ENCODE results near the gene NEUROD1. TPM values are rescaled to one million over a fixed set of nuclear protein-coding genes. Genes with fewer than 3 reads are reported as not detected.

NEUROD1 gene
- total RNA-seq, 1 experiment from 2014 or later = not detected

DNA sequence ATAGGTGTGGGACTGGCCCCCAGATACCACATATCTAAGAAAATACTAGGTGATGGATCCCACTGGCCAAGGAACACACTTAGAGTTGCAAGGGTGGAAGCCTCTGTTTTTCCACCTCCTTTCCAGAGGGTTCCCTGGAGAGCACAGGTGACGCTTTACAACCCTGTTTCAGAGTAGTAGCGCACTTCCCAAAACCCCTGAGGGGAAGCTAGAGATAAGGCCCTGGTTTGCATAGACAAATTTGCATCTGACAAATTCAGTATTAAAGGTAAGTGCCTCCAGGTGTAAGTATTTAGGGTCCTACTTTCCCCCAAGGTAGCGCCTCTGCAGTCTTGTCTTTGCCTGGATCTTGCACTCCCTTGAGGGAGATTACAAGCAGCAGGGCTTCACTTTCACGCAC, 22.9 kb downstream of the NEUROD1 start:
- Histone ChIP-seq H3K4me3 (peak overlapping the region; percentile 52; the same call in 1 of the 2 replicates), H3K4me1 (replicated peaks; ENCODE audit: insufficient read depth) (0 out of 2 replicates have a peak, but pooled peaks cover 6% of the 10 kb centered on the region), H3K4me2 (peak overlapping the region; percentile 74), H3K79me2 (ENCODE audit: low read depth) (no peaks in the 10 kb centered on the region), H2AFZ (peak overlapping the region; percentile 91; the same call in 1 of the 2 replicates), H3K27me3 (ENCODE audit: insufficient read depth, low read depth) (no peaks in the 10 kb centered on the region), H3F3A (ENCODE audit: insufficient read depth, low read depth) (no peaks in the 10 kb centered on the region), H3K9me3 (ENCODE audit: insufficient read depth, low read depth) (no peaks in the 10 kb centered on the region), H4K20me1 (ENCODE audit: insufficient read depth) (no peaks in the 10 kb centered on the region), H3K36me3 (ENCODE audit: low read depth) (no peaks in the 10 kb centered on the region), H3K9me2 (ENCODE audit: insufficient read depth) (no peaks in the 10 kb centered on the region), H3K27ac (no peak overlapping the region)
- intact Hi-C loops (cut with micrococcal nuclease; ENCODE audit: unreplicated experiment) = loop anchor here (2.0 kb wide), 1 partner anchor 19 kb away; no protein-coding TSS in a partner anchor
- TF ChIP-seq EZH2 (IDR thresholded peaks at IDR 0.05; ENCODE audit: low read depth) = no peak
- TF ChIP-seq, protein P1, sequence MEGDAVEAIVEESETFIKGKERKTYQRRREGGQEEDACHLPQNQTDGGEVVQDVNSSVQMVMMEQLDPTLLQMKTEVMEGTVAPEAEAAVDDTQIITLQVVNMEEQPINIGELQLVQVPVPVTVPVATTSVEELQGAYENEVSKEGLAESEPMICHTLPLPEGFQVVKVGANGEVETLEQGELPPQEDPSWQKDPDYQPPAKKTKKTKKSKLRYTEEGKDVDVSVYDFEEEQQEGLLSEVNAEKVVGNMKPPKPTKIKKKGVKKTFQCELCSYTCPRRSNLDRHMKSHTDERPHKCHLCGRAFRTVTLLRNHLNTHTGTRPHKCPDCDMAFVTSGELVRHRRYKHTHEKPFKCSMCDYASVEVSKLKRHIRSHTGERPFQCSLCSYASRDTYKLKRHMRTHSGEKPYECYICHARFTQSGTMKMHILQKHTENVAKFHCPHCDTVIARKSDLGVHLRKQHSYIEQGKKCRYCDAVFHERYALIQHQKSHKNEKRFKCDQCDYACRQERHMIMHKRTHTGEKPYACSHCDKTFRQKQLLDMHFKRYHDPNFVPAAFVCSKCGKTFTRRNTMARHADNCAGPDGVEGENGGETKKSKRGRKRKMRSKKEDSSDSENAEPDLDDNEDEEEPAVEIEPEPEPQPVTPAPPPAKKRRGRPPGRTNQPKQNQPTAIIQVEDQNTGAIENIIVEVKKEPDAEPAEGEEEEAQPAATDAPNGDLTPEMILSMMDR (conservative IDR thresholded peaks at IDR 0.05) = no peak
- no TSS peak for BruUV-seq (replicated peaks)
- ChIA-PET CTCF (interaction anchor here (0.7 kb wide), 1 partner anchor 60 kb away, joined by 11 read pairs; no protein-coding TSS in a partner anchor), POLR2A (ENCODE audit: unreplicated experiment) (no interaction called here)
- DNase-seq = no peak

- POLR2A ChIA-PET (ENCODE audit: unreplicated experiment) = interaction anchor here (0.6 kb wide), 1 partner anchor 1853 kb away, joined by 9 read pairs; no protein-coding TSS in a partner anchor
- H3K27ac ChIP-seq = no peak within 1 kb of the TSS
- intact Hi-C loops (cut with micrococcal nuclease; ENCODE audit: unreplicated experiment) = loop anchor here (2.0 kb wide), 1 partner anchor 20 kb away; no protein-coding TSS in a partner anchor
- 0 out of 2 replicates have a peak, but pooled peaks cover 6% of the 10 kb centered on the region for H3K4me1 ChIP-seq (replicated peaks; ENCODE audit: insufficient read depth)
- no peaks in the 10 kb centered on the region for H3K79me2 ChIP-seq (ENCODE audit: low read depth)
- H3K9me2 ChIP-seq (ENCODE audit: insufficient read depth) = no peaks in the 10 kb centered on the region
- no peaks in the 10 kb centered on the region for H3K36me3 ChIP-seq (ENCODE audit: low read depth)
- H3K27me3 ChIP-seq (ENCODE audit: insufficient read depth, low read depth) = no peaks in the 10 kb centered on the region
- H4K20me1 ChIP-seq (ENCODE audit: insufficient read depth) = no peaks in the 10 kb centered on the region
- TSS peak; percentile 42 for BruUV-seq (replicated peaks)
- H3K4me3 ChIP-seq = peak within 1 kb of the TSS; percentile 52
- no peaks in the 10 kb centered on the region for H3K9me3 ChIP-seq (ENCODE audit: insufficient read depth, low read depth)
- CTCF ChIA-PET = no interaction called here
- H2AFZ ChIP-seq = peak within 1 kb of the TSS; percentile 91
- DNase-seq = peak; percentile 48 to 89
- H3F3A ChIP-seq (ENCODE audit: insufficient read depth, low read depth) = no peaks in the 10 kb centered on the region
- peak within 1 kb of the TSS; percentile 74 for H3K4me2 ChIP-seq
- TF ChIP-seq, protein P1 (conservative IDR thresholded peaks at IDR 0.05) = no peak
- TF ChIP-seq EZH2 (IDR thresholded peaks at IDR 0.05; ENCODE audit: low read depth) = no peak
Observed at GRCh38 chr2:181656450-181657291, 23.6 kb downstream of the NEUROD1 start, which contains the start of gene CERKL. Gene CERKL (minus strand): TSS chr2:181657105. CDS start chr2:181657006, 99 bp downstream.

DNA sequence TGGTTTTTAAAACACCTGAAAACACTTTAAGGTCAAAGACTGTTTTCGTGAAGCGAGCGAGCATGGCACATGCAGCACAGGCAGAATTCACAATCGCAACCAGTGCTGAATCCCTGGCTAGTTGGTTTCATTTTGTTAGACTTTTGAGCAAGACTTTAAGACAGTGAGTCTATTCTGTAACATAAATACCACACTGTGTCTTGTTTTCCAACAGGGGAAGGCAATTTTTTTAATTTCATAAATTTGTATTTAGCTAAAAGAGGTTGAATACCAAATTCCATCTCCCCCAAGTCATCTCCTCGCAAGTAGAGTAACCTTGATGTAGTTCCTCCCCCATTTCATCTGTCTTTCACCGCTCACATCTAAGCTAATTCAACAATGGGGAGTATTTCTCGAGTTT, 24.8 kb downstream of the NEUROD1 start:
- no peaks in the 10 kb centered on the region for H3K9me3 ChIP-seq (ENCODE audit: insufficient read depth, low read depth)
- H4K20me1 ChIP-seq (ENCODE audit: insufficient read depth) = no peaks in the 10 kb centered on the region
- POLR2A ChIA-PET (ENCODE audit: unreplicated experiment) = no interaction called here
- H3K36me3 ChIP-seq (ENCODE audit: low read depth) = no peaks in the 10 kb centered on the region
- intact Hi-C loops (cut with micrococcal nuclease; ENCODE audit: unreplicated experiment) = no loop called here
- no peaks in the 10 kb centered on the region for H3K79me2 ChIP-seq (ENCODE audit: low read depth)
- no peaks in the 10 kb centered on the region for H3K9me2 ChIP-seq (ENCODE audit: insufficient read depth)
- H3K27ac ChIP-seq = no peak overlapping the region
- H2AFZ ChIP-seq = no peak overlapping the region
- no TSS peak for BruUV-seq (replicated peaks)
- no peak for DNase-seq
- H3K27me3 ChIP-seq (ENCODE audit: insufficient read depth, low read depth) = no peaks in the 10 kb centered on the region
- H3K4me1 ChIP-seq (replicated peaks; ENCODE audit: insufficient read depth) = 0 out of 2 replicates have a peak, but pooled peaks cover 6% of the 10 kb centered on the region
- H3K4me2 ChIP-seq = peak overlapping the region; percentile 74
- CTCF ChIA-PET = no interaction called here
- H3K4me3 ChIP-seq = no peak overlapping the region
- H3F3A ChIP-seq (ENCODE audit: insufficient read depth, low read depth) = no peaks in the 10 kb centered on the region
- TF ChIP-seq, protein P1 (conservative IDR thresholded peaks at IDR 0.05) = no peak
- no peak for TF ChIP-seq EZH2 (IDR thresholded peaks at IDR 0.05; ENCODE audit: low read depth)
